HEK293 (cell line): Measurements from ENCODE around the gene IL2RA.

Experiments
- CTCF ChIA-PET: fragments of 350-600 bp; formaldehyde crosslinking; extraction: SDS; loops from one replicate; lab custom pipeline; 2021; ENCODE audit warnings: antibody characterized with exemption; lab: Yijun Ruan, JAX
- POLR2A ChIA-PET: fragments of 300-600 bp; formaldehyde crosslinking; extraction: SDS; loops from one replicate; lab custom pipeline; 2020; ENCODE audit warnings: antibody characterized with exemption, inconsistent platforms; lab: Yijun Ruan, JAX
- H3K27ac ChIP-seq: fragments of 200-500 bp; sonication (Bioruptor generic); 2 replicates; pipeline ENCODE4 v1.5.1; 2014; ENCODE audit warnings: low read depth, low read length, control low read depth, inconsistent platforms; ENCODE audit errors: extremely low read depth
- H3K36me3 ChIP-seq, 2 experiments: fragments of 200-500 bp in 1 of 2; sonication (Bioruptor generic) in 1 of 2; 1 replicate in 1 of 2; 2 replicates in 1 of 2; pipeline ENCODE4 v1.5.1; 2014 to 2017; ENCODE audit warnings: inconsistent platforms in 2 of 2, low read length in 2 of 2; ENCODE audit not compliant: control insufficient read depth in 2 of 2, insufficient read depth in 1 of 2
- H3K4me1 ChIP-seq: fragments of 200-500 bp; sonication (Bioruptor generic); 2 replicates; pipeline ENCODE4 v1.5.1; 2014; ENCODE audit warnings: mild to moderate bottlenecking, low read length, inconsistent platforms; ENCODE audit not compliant: control insufficient read depth, insufficient read depth
- H3K4me3 ChIP-seq: 2 replicates; pipeline ENCODE4 v1.5.1; 2011; ENCODE audit warnings: low read depth, mild to moderate bottlenecking, control low read depth, low read length, moderate library complexity
- H3K9me3 ChIP-seq: fragments of 200-500 bp; sonication (Bioruptor generic); 2 replicates; pipeline ENCODE4 v1.5.1; 2014; ENCODE audit warnings: low read depth, low read length, inconsistent platforms; ENCODE audit not compliant: control insufficient read depth, insufficient read depth
- AEBP2 ChIP-seq: fragments of 450-650 bp; formaldehyde crosslinking; IDR thresholded peaks from 2 replicates; pipeline ENCODE4 v1.5.1; 2016; ENCODE audit warnings: missing biosample characterization, missing genetic modification characterization, borderline replicate concordance
- ATF2 ChIP-seq: fragments of 450-650 bp; formaldehyde crosslinking; IDR thresholded peaks from 2 replicates; pipeline ENCODE4 v1.5.1; 2016; ENCODE audit warnings: missing biosample characterization, missing genetic modification characterization, low read depth
- HIC1 ChIP-seq: fragments of 450-650 bp; formaldehyde crosslinking; IDR thresholded peaks from 2 replicates; pipeline ENCODE4 v1.5.1; 2016; ENCODE audit warnings: missing biosample characterization, missing genetic modification characterization
- HOXC10 ChIP-seq: sonication (generic); formaldehyde crosslinking; IDR thresholded peaks from 2 replicates; pipeline ENCODE4 v1.8.1; 2023; ENCODE audit warnings: mild to moderate bottlenecking, missing genetic modification reagents
- REPIN1 ChIP-seq: fragments of 450-650 bp; formaldehyde crosslinking; IDR thresholded peaks from 2 replicates; pipeline ENCODE4 v1.5.1; 2017; ENCODE audit warnings: missing biosample characterization, missing genetic modification characterization, low read depth
- YY2 ChIP-seq: fragments of 450-650 bp; formaldehyde crosslinking; IDR thresholded peaks from 2 replicates; pipeline ENCODE4 v1.5.1; 2016; ENCODE audit warnings: missing biosample characterization, missing genetic modification characterization
- ZBTB20 ChIP-seq: fragments of 450-650 bp; formaldehyde crosslinking; IDR thresholded peaks from 2 replicates; pipeline ENCODE4 v1.5.1; 2016; ENCODE audit warnings: missing biosample characterization, missing genetic modification characterization
- ZBTB49 ChIP-seq: fragments of 450-650 bp; formaldehyde crosslinking; IDR thresholded peaks from 2 replicates; pipeline ENCODE4 v1.5.1; 2016; ENCODE audit warnings: missing biosample characterization, missing genetic modification characterization, low read depth
- ZFP41 ChIP-seq: fragments of 450-650 bp; formaldehyde crosslinking; IDR thresholded peaks from 2 replicates; pipeline ENCODE4 v1.5.1; 2016; ENCODE audit warnings: missing biosample characterization, missing genetic modification characterization, borderline replicate concordance
- ZNF211 ChIP-seq: fragments of 450-650 bp; formaldehyde crosslinking; IDR thresholded peaks from 2 replicates; pipeline ENCODE4 v1.5.1; 2016; ENCODE audit warnings: low read depth, missing biosample characterization, missing genetic modification characterization
- ZNF266 ChIP-seq: fragments of 450-650 bp; formaldehyde crosslinking; IDR thresholded peaks from 2 replicates; pipeline ENCODE4 v1.5.1; 2016; ENCODE audit warnings: missing biosample characterization, missing genetic modification characterization, low read depth
- ZNF433 ChIP-seq: fragments of 450-650 bp; formaldehyde crosslinking; IDR thresholded peaks from 2 replicates; pipeline ENCODE4 v1.5.1; 2016; ENCODE audit warnings: missing biosample characterization, missing genetic modification characterization, low read depth
- ZNF449 ChIP-seq: fragments of 450-650 bp; formaldehyde crosslinking; IDR thresholded peaks from 2 replicates; pipeline ENCODE4 v1.5.1; 2017; ENCODE audit warnings: missing biosample characterization, mild to moderate bottlenecking, missing genetic modification characterization, moderate library complexity
- ZNF473 ChIP-seq: fragments of 450-650 bp; formaldehyde crosslinking; IDR thresholded peaks from 2 replicates; pipeline ENCODE4 v1.5.1; 2017; ENCODE audit warnings: missing biosample characterization, missing genetic modification characterization
- ZNF560 ChIP-seq: fragments of 450-650 bp; formaldehyde crosslinking; IDR thresholded peaks from 2 replicates; pipeline ENCODE4 v1.5.1; 2017; ENCODE audit warnings: missing biosample characterization, missing genetic modification characterization, borderline replicate concordance
- ZNF600 ChIP-seq: fragments of 450-650 bp; formaldehyde crosslinking; IDR thresholded peaks from 2 replicates; pipeline ENCODE4 v1.5.1; 2016; ENCODE audit warnings: missing biosample characterization, missing genetic modification characterization
- ZNF626 ChIP-seq: fragments of 450-650 bp; sonication (Bioruptor Pico); formaldehyde crosslinking; IDR thresholded peaks from 2 replicates; pipeline ENCODE4 v1.5.1; 2018; ENCODE audit warnings: missing biosample characterization, missing genetic modification characterization, inconsistent platforms
- ZNF629 ChIP-seq: fragments of 450-650 bp; formaldehyde crosslinking; IDR thresholded peaks from 2 replicates; pipeline ENCODE4 v1.5.1; 2017; ENCODE audit warnings: missing biosample characterization, missing genetic modification characterization
- ZNF639 ChIP-seq: fragments of 450-650 bp; formaldehyde crosslinking; IDR thresholded peaks from 2 replicates; pipeline ENCODE4 v1.5.1; 2016; ENCODE audit warnings: missing biosample characterization, missing genetic modification characterization
- ZNF660 ChIP-seq: fragments of 450-650 bp; IDR thresholded peaks from 2 replicates; pipeline ENCODE4 v1.5.1; 2018; ENCODE audit warnings: missing biosample characterization, mild to moderate bottlenecking, missing genetic modification characterization
- ZNF776 ChIP-seq: fragments of 450-650 bp; formaldehyde crosslinking; IDR thresholded peaks from 2 replicates; pipeline ENCODE4 v1.5.0; 2017; ENCODE audit warnings: missing biosample characterization, missing genetic modification characterization, borderline replicate concordance
- ZSCAN16 ChIP-seq: fragments of 450-650 bp; formaldehyde crosslinking; IDR thresholded peaks from 2 replicates; pipeline ENCODE4 v1.5.1; 2016; ENCODE audit warnings: missing biosample characterization, missing genetic modification characterization

The IL2RA gene

GRCh38 chr10:6103591-6103990 lies 41.4 kb upstream of the IL2RA start (continued):
- TF ChIP-seq HIC1 (tag by site-specific recombination), result no peak
- no peak for TF ChIP-seq ZNF211 (tag by site-specific recombination)
- TF ChIP-seq HOXC10, result no peak
- TF ChIP-seq ZNF626 (tag by site-specific recombination), result no peak
- no peak for TF ChIP-seq ZNF473
- TF ChIP-seq ZFP41 (tag by site-specific recombination), result no peak
- no peak for TF ChIP-seq ZNF660 (tag by site-specific recombination)
- no peak for TF ChIP-seq ZSCAN16 (tag by site-specific recombination)
- no peak for TF ChIP-seq ZBTB49 (tag by site-specific recombination)
- TF ChIP-seq ZNF629 (tag by site-specific recombination), result no peak
- no peak for TF ChIP-seq ZNF433 (tag by site-specific recombination)

GRCh38 chr10:6102128-6102527 lies 40.0 kb upstream of the IL2RA start:
- no peak overlapping the region for H3K27ac ChIP-seq
- H3K4me3 ChIP-seq, result no peak overlapping the region
- TF ChIP-seq ZNF560 (tag by site-specific recombination) (no peak), ZNF600 (peak; percentile 62; the same call in 1 of the 2 replicates), YY2 (tag by site-specific recombination) (no peak), ZNF449 (tag by site-specific recombination) (peak; percentile 42; the same call in 1 of the 2 replicates)
- CTCF ChIA-PET, result no interaction called here
- H3K9me3 ChIP-seq, result no peaks in the 10 kb centered on the region
- no peaks in the 10 kb centered on the region for H3K4me1 ChIP-seq
- H3K36me3 ChIP-seq, result peaks cover 37 to 86% of the 10 kb centered on the region in 2 experiments
- POLR2A ChIA-PET, result no interaction called here

GRCh38 chr10:6101181-6101580 lies 39.0 kb upstream of the IL2RA start:
- Histone ChIP-seq H3K27ac (no peak overlapping the region), H3K9me3 (no peaks in the 10 kb centered on the region), H3K36me3 (peaks cover 35 to 82% of the 10 kb centered on the region in 2 experiments), H3K4me3 (no peak overlapping the region), H3K4me1 (no peaks in the 10 kb centered on the region)
- CTCF ChIA-PET, result interaction anchor here (1.0 kb wide), 1 partner anchor 15 kb away, joined by 3 read pairs; no protein-coding TSS in a partner anchor
- POLR2A ChIA-PET, result no interaction called here
- TF ChIP-seq ZNF266 (tag by site-specific recombination), result no peak
- TF ChIP-seq AEBP2 (tag by site-specific recombination), result no peak
- no peak for TF ChIP-seq ZNF776 (tag by site-specific recombination)
- TF ChIP-seq ATF2 (tag by site-specific recombination), result no peak
- TF ChIP-seq REPIN1 (tag by site-specific recombination), result no peak
- TF ChIP-seq ZNF639 (tag by site-specific recombination), result no peak
- TF ChIP-seq ZBTB20 (tag by site-specific recombination), result no peak
